ENCODE results near the gene PITPNM1. TPM values are rescaled to one million over a fixed set of nuclear protein-coding genes. Genes with fewer than 3 reads are reported as not detected.

Gene PITPNM1
- total and polyA plus RNA-seq, 2 of the 13 experiments (the other 11 are each of a cell fraction or from before 2014, with no cell fraction given), result 8.2 to 8.5 TPM

- TF ChIP-seq RXRA (CRISPR knock-in tag; IDR thresholded peaks at IDR 0.05) (0 out of 2 replicates have a peak, but pooled peaks have one; percentile 3), THYN1 (CRISPR knock-in tag; IDR thresholded peaks at IDR 0.05; ENCODE audit: borderline replicate concordance, low read depth) (no peak), HIC2 (CRISPR knock-in tag; IDR thresholded peaks at IDR 0.05; ENCODE audit: low read depth) (no peak), CERS6 (CRISPR knock-in tag; IDR thresholded peaks at IDR 0.05) (no peak), MAZ (IDR thresholded peaks at IDR 0.05; ENCODE audit: borderline replicate concordance, low read depth, low read length) (peak; percentile 36; the same call in 1 of the 2 replicates), MAZ (CRISPR knock-in tag; IDR thresholded peaks at IDR 0.05; ENCODE audit: low read depth) (no peak), ZNF577 (CRISPR knock-in tag; IDR thresholded peaks at IDR 0.05; ENCODE audit: borderline replicate concordance, low read depth) (no peak), ZC3H13 (CRISPR knock-in tag; IDR thresholded peaks at IDR 0.05) (no peak), ZNF451 (CRISPR knock-in tag; IDR thresholded peaks at IDR 0.05) (0 out of 2 replicates have a peak, but pooled peaks have one; percentile 21), ZHX2 (IDR thresholded peaks at IDR 0.05; ENCODE audit: low read depth) (0 out of 2 replicates have a peak, but pooled peaks have one; percentile 11), ZHX2 (CRISPR knock-in tag; IDR thresholded peaks at IDR 0.05; ENCODE audit: borderline replicate concordance) (no peak), ZFP1 (CRISPR knock-in tag; IDR thresholded peaks at IDR 0.05) (no peak), PAX8 (CRISPR knock-in tag; IDR thresholded peaks at IDR 0.05; ENCODE audit: borderline replicate concordance) (no peak), GMEB1 (CRISPR knock-in tag; IDR thresholded peaks at IDR 0.05; ENCODE audit: borderline replicate concordance) (no peak), FOXA3 (CRISPR knock-in tag; IDR thresholded peaks at IDR 0.05) (no peak), CREM (IDR thresholded peaks at IDR 0.05) (no peak), CREM (CRISPR knock-in tag; IDR thresholded peaks at IDR 0.05) (no peak), CEBPB (IDR thresholded peaks at IDR 0.05; ENCODE audit: borderline replicate concordance, low read depth, low read length) (no peak)
Measured at GRCh38 chr11:67504950-67505581, at the start of gene PITPNM1 (continued).

Measured in HepG2 (cell line).